Lower lobe of right lung (tissue), 2 donors: Measurements from ENCODE around the gene GPBAR1. TPM values are rescaled to one million over a fixed set of nuclear protein-coding genes. Genes with fewer than 3 reads are reported as not detected.

Source experiments
- ATAC-seq, 2 donors: fragments of 200-7000 bp; cut with Tn5 transposase; one replicate each; pipeline ENCODE4 v1.9.1; 2020 to 2022; ENCODE audit warnings: mild to moderate bottlenecking in 2 of 2, moderate library complexity in 2 of 2
- DNase-seq: peaks from one replicate; pipeline ENCODE4 v3.0.0-alpha.2; 2020
- H3K27ac ChIP-seq: fragments of 200-600 bp; one replicate; pipeline ENCODE4 v1.8.0; 2022
- H3K27me3 ChIP-seq: fragments of 200-600 bp; one replicate; pipeline ENCODE4 v1.8.0; 2022; ENCODE audit warnings: low read depth
- H3K36me3 ChIP-seq: fragments of 200-600 bp; one replicate; pipeline ENCODE4 v1.8.0; 2022; ENCODE audit warnings: mild to moderate bottlenecking
- H3K4me1 ChIP-seq: fragments of 200-600 bp; one replicate; pipeline ENCODE4 v1.8.0; 2022
- H3K4me3 ChIP-seq: fragments of 200-600 bp; one replicate; pipeline ENCODE4 v1.8.0; 2022; ENCODE audit warnings: mild to moderate bottlenecking
- H3K9me3 ChIP-seq: fragments of 200-600 bp; one replicate; pipeline ENCODE4 v1.8.0; 2022
- intact Hi-C: fragments of 100-400 bp; cut with DNase I; formaldehyde crosslinking; loops from one replicate; pipeline ENCODE4 v1.11.0; 2022
- total RNA-seq: library from RNA; stranded (reverse); fragmentation: NEBNext Ultra II Directional; extraction: Animal tissue kit (Norgen Biotek cat#: 25700); gene quantifications from one replicate; pipeline ENCODE4 v1.2.1, GENCODE V29; 2021
- TF ChIP-seq, protein P1 (sequence below): fragments of 200-600 bp; IDR thresholded peaks from one replicate; pipeline ENCODE4 v1.8.0; 2022; ENCODE audit warnings: antibody characterized with exemption, mild to moderate bottlenecking
- donor health status: DM: no; HTN: yes; CAD: no; lungs with severe emphysema.

GPBAR1 gene
- total RNA-seq, 1 donor from 2014 or later, result 4.6 TPM

DNA sequence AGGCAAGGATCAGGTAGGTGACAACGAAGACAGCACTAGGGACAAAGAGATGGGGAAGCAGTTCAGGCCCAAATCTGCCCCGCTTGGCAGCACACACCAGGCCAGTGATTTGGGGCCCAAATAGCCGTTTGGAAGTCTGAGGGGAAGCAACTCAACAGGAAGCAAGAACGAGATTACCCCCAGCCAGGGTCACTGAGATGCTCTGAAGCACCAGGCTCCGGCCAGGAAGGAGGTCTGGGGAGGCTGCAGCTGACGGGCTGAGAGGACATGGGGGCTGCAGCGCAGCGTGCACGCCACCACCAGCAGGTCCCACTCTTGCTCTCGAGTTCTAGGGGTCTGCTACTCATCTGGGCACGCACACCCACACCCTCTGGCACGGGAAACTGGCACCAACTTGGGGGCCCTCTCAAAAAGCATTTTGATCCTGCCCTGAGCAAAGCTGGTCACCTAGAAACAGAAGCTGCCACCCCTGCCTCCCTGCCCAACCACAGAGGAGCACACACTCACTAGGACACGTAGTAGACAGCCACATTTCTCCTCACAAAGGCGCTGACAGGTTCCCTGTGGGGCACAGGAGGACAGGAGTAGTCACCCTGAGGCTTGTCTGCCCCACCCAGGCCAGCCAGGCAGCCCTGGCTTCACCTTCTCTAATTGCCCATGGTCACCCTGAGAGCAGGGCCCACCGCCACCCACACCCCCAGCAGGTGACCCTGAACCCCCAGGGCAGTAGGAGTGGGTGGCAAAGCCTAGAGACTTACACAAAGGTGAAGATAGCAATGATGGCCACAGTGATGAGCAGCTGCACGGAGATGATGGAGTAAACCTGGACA is 17.9 kb downstream of the GPBAR1 start:
- intact Hi-C loops, result no loop called here
- Histone ChIP-seq H3K36me3 (peaks cover 99% of the 10 kb centered on the region), H3K4me3 (no peak overlapping the region), H3K4me1 (peaks cover 23% of the 10 kb centered on the region), H3K9me3 (no peaks in the 10 kb centered on the region), H3K27me3 (no peaks in the 10 kb centered on the region), H3K27ac (no peak overlapping the region)
- DNase-seq, result no peak
- ATAC-seq, result no peak
- TF ChIP-seq, protein P1, sequence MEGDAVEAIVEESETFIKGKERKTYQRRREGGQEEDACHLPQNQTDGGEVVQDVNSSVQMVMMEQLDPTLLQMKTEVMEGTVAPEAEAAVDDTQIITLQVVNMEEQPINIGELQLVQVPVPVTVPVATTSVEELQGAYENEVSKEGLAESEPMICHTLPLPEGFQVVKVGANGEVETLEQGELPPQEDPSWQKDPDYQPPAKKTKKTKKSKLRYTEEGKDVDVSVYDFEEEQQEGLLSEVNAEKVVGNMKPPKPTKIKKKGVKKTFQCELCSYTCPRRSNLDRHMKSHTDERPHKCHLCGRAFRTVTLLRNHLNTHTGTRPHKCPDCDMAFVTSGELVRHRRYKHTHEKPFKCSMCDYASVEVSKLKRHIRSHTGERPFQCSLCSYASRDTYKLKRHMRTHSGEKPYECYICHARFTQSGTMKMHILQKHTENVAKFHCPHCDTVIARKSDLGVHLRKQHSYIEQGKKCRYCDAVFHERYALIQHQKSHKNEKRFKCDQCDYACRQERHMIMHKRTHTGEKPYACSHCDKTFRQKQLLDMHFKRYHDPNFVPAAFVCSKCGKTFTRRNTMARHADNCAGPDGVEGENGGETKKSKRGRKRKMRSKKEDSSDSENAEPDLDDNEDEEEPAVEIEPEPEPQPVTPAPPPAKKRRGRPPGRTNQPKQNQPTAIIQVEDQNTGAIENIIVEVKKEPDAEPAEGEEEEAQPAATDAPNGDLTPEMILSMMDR, result no peak

DNA sequence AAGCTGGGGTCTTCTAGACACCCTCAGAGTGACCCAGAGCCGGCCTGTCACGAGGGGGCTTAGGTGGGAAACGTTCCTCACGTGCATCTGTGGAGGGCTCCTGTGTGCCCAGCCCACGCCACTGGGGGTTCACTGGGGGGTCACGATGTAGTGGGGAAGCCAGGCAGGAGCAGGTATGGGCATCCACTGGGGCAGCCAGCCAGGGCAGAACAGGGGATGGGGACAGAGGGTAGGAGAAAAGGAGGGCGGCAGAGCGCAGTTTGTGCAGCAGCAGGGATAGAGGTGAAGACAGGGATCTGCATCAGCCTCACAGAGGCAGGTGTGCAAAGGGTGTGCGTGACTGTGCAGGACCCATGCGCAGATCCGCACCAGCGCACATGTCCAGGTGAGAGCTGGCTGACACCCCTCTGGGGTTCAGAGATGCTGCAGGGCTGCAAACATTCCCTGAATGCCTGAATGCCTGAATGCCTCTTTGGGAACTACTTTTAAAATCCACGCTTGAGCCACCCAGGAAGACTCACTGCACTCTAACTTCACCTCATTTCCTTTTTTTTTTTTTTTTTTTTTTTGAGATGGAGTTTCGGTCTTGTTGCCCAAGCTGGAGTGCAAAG is 19.6 kb downstream of the GPBAR1 start:
- H3K4me1 ChIP-seq, result peaks cover 38% of the 10 kb centered on the region
- DNase-seq (no peak), ATAC-seq (no peak)
- no peaks in the 10 kb centered on the region for H3K9me3 ChIP-seq
- TF ChIP-seq, protein P1, result no peak
- intact Hi-C loops, result no loop called here
- no peak overlapping the region for H3K4me3 ChIP-seq
- no peak overlapping the region for H3K27ac ChIP-seq
- H3K36me3 ChIP-seq, result peaks cover 90% of the 10 kb centered on the region
- no peaks in the 10 kb centered on the region for H3K27me3 ChIP-seq

DNA sequence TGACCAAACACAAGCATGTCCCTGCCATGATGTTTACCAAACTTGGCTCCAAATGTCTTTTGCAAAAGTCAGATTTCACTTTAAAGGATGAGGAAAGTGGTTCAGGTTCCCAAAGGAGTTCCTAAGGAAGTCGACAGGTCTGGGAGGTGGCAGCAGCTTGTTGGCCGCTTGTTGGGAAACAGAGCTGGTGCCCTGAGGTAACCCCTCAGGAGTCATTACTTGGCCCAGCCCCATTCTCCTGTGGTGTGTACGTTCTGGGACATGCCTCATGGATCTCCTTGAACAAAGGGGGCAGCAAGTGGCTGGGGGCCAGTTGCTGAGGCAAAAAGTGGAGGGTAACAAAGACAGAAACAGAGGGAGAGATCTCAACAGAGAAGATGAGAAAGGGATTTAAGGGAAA is 20.6 kb downstream of the GPBAR1 start:
- Histone ChIP-seq H3K27ac (peak overlapping the region; percentile 97), H3K4me3 (no peak overlapping the region), H3K9me3 (no peaks in the 10 kb centered on the region), H3K27me3 (no peaks in the 10 kb centered on the region), H3K36me3 (peaks cover 85% of the 10 kb centered on the region), H3K4me1 (peaks cover 49% of the 10 kb centered on the region)
- TF ChIP-seq, protein P1, result no peak
- peak in 1 of 2 donors; percentile 21 for ATAC-seq
- DNase-seq, result no peak
- intact Hi-C loops, result no loop called here

DNA sequence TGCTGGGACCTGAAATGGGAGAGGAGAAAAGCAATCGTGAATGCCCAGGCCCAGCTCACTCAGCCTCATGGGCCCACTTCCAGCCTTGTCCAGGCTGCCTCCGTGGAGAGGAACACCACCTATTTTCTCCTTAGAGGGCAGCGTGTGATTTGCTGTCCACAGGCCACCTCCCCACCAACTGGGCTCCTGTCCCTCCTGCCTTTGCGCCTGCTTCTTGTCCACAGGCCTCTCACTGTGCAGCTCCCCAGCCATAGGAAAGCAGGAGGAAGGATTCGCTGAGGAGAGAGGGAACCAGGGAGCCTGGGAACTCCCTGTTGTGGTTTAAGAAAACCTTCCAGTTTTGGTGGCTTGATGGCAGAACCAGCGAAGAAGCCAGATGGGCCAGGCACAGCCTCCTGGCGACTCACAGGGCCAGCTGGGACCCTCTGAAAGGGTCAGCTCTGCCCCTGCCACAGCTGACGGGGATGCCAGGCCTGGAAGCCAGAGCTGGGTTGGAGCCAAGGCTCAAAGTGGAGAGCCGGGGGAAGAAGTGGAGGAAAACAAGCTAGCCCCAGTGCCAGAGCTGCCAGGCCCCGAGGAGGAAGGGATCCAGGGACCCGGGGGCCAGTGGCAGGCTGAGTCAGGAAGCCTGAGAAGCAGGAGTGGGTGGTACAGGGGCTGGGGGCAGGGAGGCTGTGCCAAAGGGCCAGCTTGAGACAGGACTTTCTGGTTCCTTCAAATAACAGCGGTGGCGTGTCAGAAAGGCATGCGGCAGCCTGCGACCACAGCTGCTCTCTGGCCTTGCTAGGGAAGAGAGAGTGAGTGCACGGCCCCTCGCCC is 21.6 kb downstream of the GPBAR1 start:
- H3K9me3 ChIP-seq, result no peaks in the 10 kb centered on the region
- peaks cover 76% of the 10 kb centered on the region for H3K36me3 ChIP-seq
- TF ChIP-seq, protein P1, result no peak
- peak; percentile 77 for DNase-seq
- no peaks in the 10 kb centered on the region for H3K27me3 ChIP-seq
- intact Hi-C loops, result no loop called here
- peak; percentile 34 to 52 for ATAC-seq
- H3K27ac ChIP-seq, result peak overlapping the region; percentile 97
- H3K4me1 ChIP-seq, result peaks cover 59% of the 10 kb centered on the region
- H3K4me3 ChIP-seq, result no peak overlapping the region

DNA sequence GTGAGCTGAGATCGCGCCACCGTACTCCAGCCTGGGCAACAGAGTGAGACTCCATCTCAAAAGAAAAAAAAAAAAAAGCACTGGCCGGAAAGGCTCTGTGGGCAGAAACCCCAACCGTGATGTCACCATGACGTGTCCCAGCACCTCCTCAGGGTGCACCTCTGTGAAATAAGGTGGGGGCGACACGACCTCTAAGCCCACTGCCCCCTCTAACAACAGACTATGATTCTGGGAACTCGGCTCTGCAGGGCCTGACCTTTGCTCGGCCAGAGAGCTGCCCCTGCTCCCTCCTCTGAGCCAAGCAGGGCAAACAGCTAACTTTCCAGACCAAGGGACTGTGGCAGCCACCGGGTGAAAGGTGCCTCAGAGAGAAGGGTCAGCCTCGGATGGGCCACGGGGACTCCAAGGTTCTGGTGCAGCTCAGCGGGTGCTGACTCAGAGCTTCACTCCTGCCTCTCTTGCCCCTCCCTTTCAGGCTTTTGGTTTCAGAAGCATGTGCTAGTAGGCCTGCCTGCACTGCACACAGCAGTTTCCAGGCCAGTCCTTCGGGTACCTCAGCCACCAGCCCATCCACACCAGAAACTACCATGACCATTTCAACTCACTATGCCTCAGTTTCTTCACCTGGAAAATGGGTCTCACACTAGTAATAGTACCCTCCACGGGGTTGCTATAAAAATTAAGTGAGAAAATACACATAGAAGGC is 23.4 kb downstream of the GPBAR1 start:
- DNase-seq (no peak), ATAC-seq (no peak)
- H3K9me3 ChIP-seq, result no peaks in the 10 kb centered on the region
- H3K36me3 ChIP-seq, result peaks cover 57% of the 10 kb centered on the region
- no peaks in the 10 kb centered on the region for H3K27me3 ChIP-seq
- peak overlapping the region; percentile 21 for H3K4me3 ChIP-seq
- H3K4me1 ChIP-seq, result peaks cover 77% of the 10 kb centered on the region
- TF ChIP-seq, protein P1, result no peak
- intact Hi-C loops, result no loop called here
- H3K27ac ChIP-seq, result peak overlapping the region; percentile 97
